CD4-positive, alpha-beta T cell treated with Interleukin-17A for 1 hour (primary cell): ENCODE results near the gene ZNF280A.

ENCODE experiments used
- DNase-seq: peaks from one replicate; pipeline ENCODE4 v3.0.0-alpha.2; 2020

ZNF280A gene, protein sequence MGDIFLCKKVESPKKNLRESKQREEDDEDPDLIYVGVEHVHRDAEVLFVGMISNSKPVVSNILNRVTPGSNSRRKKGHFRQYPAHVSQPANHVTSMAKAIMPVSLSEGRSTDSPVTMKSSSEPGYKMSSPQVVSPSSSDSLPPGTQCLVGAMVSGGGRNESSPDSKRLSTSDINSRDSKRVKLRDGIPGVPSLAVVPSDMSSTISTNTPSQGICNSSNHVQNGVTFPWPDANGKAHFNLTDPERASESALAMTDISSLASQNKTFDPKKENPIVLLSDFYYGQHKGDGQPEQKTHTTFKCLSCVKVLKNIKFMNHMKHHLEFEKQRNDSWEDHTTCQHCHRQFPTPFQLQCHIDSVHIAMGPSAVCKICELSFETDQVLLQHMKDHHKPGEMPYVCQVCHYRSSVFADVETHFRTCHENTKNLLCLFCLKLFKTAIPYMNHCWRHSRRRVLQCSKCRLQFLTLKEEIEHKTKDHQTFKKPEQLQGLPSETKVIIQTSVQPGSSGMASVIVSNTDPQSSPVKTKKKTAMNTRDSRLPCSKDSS

GRCh38 chr22:22520020-22520656 is at the start of gene ZNF280A:
TSS of gene ZNF280A (minus strand) at chr22:22520270. CDS start at chr22:22515630, 4,640 bp downstream.
- no peak for DNase-seq

- no peak for DNase-seq
Observed at GRCh38 chr22:22569218-22569617, 49.1 kb upstream of the ZNF280A start.

DNA sequence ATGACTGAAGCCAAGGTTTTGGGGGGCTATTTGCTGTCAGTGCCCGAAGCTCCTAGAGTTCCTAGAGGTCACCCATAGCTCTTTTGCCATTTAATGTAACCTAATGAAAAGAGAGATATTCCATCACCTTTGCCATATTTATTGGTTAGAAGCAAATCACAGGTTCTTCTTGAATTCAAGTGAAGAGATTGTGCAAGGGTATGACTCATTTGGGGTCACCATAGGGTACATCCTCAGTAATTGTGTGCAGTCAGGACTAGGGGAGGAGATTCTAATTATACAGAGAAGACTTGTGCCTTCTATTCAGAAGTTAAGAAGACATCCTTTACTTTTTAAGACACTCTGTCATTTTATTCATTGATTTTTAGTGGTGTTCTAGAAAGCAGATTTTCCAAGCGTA is 45.9 kb upstream of the ZNF280A start:
- no peak for DNase-seq

- peak; percentile 67 for DNase-seq
Observed at GRCh38 chr22:22558972-22559603, 39.0 kb upstream of the ZNF280A start, which contains the start of gene PRAME. TSS of gene PRAME (minus strand) at chr22:22559265. CDS start at chr22:22556832, 2,433 bp downstream.

- no peak for DNase-seq
Observed at GRCh38 chr22:22558071-22558971, 38.3 kb upstream of the ZNF280A start.

DNA sequence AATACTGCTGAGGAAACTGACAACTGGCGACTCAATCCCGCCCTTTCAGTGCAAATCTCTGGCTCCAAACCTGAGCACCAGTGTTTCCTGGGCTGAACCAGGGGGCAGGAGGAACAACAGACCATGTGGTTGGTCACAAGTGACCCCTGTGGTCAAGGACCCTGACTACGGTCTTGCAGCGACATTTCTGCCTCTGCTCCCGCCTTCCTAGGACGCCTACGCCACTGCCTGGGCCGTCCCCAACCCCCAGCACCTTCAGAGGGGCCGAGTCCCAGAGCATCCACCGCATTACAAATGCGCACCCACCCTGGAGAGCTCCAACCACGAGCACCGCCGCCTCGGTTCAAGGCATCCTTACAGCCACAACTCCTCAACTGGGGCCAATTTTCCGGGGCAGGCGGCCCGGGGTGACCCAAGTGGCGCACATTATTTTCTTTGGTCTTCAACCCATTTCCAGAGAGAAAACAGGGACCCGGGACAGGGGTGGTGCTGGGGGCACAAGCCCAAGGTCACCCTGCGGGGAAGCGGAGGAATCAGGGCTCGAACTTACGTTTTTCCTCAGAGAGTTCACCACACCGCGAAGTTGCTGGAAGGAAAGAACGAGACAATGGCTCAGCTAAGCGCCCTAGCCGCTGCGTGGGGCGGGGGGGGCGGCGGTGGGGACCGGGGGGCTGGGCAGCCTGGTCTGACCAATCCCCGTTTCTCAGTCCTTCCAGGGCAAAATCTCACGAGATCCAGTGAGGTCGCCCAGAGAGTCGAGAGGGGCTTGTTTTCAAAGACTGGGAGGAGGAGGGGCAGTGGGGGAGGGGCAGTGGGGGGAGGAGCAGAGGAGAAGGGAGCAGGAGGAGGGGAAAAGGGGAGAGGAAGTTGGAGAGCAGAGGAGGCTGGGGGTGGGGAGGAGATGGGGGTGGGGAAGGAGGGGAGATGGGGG is 37.2 kb upstream of the ZNF280A start:
- no peak for DNase-seq

DNA sequence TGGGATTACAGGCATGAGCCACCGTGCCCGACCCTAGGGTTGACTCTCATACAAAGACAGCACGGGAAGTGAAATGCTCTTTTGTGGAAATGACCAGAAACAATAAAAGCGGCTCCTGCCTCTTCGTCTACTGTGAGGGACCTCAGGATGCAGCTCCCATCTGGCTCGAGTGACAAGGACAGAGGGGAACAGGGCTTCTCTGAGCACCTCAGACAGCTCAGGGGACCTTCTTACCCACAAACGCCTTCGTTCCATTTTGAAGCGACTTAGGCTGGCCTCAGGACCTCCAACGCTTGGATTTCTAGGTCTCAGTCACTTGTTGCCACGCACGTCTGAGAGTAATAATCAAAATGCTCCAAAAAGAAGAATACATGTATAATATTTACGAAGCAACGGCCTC is 36.5 kb upstream of the ZNF280A start:
- DNase-seq = no peak

GRCh38 chr22:22555596-22555995 is 35.5 kb upstream of the ZNF280A start:
- DNase-seq = no peak

DNA sequence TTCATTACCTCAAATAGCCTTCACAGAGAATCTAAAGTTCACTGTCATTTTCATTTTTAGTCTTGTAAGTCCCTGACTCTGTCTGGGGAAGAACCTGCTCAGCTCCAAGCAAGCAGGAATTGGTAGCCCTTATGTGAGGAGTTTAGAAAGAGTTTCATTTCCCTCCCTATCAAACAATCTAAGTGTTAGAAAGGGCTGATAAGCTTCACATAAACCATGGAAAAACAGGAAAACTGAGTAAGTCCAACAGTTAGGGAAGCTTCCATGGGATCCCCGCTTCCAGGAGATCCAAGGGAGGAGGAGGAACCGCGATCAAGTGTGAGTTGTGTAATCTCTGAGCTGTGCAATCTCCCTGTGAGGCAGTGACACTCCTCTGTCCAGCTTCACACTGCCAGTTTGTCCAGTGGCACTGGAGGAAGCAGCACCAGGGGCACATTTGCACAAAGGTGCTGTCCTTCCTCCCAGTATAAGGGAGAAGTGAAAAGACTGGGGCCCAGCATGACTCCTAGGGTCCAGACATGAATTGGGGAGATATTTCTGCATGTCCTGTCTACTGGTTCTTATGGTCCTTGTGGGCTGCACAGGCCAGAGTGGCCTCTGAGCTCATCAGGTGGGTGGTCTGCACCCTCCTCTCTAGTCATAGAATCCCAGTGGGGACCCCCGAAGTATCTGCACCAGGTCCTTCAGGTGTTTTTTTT is 34.7 kb upstream of the ZNF280A start:
- no peak for DNase-seq

DNA sequence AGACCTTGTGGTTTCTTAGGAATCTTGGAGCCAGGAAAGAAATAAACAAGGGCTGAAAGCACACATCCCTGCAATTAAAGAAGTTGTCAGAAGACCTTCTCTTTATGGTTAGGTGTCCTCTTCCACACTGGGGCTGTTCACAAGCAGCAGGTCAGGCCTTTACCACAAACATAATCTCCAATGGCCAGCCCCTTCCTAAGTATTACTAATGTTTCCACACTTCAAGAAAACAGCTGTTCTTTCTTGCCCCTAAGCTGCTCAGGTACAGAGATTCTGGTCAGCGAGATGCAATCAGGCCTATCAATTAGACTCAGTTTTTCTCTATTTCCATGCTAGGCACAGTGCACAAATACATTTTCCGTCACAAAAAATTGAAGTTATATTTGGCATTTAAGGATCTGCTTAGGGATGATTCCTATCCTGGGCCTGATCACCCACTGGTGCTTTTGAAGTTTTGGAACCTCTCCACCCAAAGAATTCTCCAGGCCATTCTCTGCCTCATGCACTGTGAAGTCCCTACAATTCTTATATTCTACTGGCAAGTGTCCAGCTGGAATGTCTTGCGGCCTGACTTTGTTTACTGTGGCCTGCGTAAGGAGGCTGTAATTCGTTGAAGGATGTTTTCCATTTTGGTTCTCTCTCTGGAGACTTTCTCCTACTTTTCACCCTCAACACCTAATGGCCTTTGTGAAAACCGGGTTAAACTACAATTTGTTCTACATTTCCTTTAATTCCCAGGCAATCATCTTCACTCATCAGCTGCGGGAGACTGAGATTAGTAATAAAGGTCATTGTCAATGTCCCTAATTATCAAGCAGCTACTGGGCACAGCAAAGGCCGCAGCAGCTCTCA is 33.9 kb upstream of the ZNF280A start:
- DNase-seq = no peak

DNA sequence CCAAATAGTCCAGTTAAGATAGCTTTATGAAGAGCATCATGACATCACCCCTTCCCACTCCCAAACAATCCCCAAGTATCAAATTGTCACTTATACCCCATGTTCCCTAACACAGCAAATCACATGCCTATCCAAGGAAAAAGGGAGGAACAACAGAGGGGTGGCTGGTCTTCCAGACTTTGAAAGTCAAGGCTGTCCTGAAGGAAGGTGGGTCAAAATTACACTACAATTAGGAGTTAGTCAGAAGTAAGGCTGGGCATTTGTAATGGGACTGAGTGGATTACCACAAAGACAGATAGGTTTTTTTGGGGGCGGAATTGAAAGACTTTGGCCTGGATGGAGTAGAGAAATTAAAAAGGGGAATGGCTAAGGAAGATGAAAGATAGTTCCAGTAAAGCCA is 33.1 kb upstream of the ZNF280A start:
- DNase-seq = no peak

DNA sequence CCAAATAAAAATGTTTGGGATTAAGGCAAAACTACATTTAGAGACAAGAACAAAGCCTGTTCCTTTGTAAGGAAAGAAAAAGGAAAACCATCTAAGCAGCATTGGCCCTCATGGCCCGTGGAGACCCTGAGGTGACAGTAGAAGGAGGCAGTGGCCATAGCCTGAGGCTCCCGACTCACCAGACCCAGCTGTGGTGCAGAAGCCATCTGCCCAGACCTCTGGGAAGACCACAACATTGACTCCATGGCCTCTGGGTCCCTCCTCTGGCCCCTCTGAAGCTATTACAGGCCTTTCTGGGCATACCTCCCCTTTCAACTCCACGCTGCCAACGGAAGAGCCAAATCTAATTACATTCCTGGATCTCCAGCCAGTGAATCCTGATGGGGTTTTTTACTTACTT is 32.6 kb upstream of the ZNF280A start:
- no peak for DNase-seq

GRCh38 chr22:22550789-22551434 is 30.8 kb upstream of the ZNF280A start:
- DNase-seq = no peak

- DNase-seq = no peak
Observed at GRCh38 chr22:22548910-22549309, 28.8 kb upstream of the ZNF280A start.

DNA sequence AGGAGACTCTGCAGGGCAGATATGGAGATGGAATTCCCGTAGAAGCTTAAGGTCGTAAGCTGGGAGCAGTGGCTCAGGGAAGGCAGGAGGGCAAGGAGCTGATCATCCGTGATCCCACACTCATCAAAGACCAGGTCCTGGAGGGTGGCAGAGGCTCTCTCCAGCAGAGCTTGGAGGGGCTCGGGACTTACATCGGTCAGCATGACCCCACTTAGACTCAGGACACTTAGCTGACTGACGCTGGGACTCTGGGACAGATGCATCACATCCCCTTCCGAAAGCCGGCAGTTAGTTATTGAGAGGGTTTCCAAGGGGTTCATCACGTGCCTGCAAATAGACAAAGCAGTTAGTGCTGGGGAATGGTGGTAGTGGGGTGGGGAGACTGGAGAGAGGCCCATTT is 28.2 kb upstream of the ZNF280A start:
- no peak for DNase-seq

DNA sequence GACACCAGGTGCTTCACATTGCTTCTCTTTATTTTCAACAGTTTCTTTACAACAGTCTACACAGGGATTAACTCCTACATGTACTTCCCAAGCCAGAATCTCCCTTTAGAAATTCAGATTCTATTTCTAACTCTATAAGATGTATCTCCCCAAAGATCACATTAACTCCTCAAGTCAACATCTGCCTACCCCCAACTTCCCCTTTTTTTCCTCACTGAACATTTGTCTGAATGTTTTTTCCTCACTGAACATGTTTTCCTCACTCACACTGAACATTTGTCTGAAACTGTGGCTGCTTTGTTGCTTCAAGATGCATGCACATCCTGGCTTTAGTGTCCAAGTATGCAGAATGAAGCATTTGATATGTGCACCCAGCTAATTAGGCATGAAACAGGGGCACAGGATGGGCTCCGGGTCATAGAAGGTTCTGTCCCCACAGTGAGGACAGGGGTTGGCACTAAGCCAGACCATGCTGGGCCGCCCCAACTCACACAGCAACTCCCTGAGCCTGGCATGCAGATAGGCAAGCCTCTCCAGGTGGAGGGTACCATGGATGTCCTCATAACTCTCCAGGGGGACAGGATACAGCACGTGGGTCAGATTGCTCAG is 27.7 kb upstream of the ZNF280A start:
- DNase-seq = no peak

- DNase-seq = no peak
Observed at GRCh38 chr22:22547226-22547625, 27.2 kb upstream of the ZNF280A start.

GRCh38 chr22:22546490-22546889 is 26.4 kb upstream of the ZNF280A start:
- DNase-seq = no peak

DNA sequence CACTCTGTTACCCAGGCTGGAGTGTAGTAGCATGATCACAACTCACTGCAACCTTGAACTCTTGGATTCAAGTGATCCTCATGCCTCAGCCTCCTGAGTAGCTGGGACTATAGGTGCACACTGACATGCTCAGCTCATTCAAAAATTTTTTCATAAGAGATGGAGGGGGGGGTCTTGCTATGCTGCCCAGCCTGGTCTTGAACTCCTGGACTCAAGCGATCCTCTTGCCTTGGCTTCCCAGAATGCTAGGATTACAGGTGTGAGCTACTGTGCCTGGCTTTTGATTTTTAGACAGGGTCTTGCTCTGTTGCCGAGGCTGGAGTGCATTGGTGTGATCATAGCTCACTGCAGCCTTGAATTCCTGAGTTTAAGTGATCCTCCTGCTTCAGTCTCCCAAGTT is 25.0 kb upstream of the ZNF280A start:
- DNase-seq = no peak
